Activated CD4-positive, alpha-beta T cell treated with anti-CD3 and anti-CD28 coated beads, Interleukin-2, amount 10 ng/mL, durations not matched to agents 7 days and 5 days (primary cell): ENCODE results near the gene ZNF638. TPM values are rescaled to one million over a fixed set of nuclear protein-coding genes. Genes with fewer than 3 reads are reported as not detected.

Experiments used
- CTCF ChIA-PET: fragments of 350-600 bp; sonication (Branson Sonifier 250); formaldehyde crosslinking; loops from one replicate; lab custom pipeline; 2021; ENCODE audit warnings: antibody characterized with exemption; lab: Charles Lee
- POLR2A ChIA-PET: fragments of 350-600 bp; sonication (Branson Sonifier 250); formaldehyde crosslinking; loops from one replicate; lab custom pipeline; 2021; ENCODE audit warnings: antibody characterized with exemption; lab: Charles Lee
- DNase-seq: peaks from one replicate; pipeline ENCODE4 v3.0.0-alpha.2; 2020
- H3K27ac Mint-ChIP-seq: one replicate; pipeline ENCODE4 v1.8.0; 2021; ENCODE audit warnings: mild to moderate bottlenecking, moderate library complexity, mixed read lengths
- H3K27me3 Mint-ChIP-seq: one replicate; pipeline ENCODE4 v1.8.0; 2021; ENCODE audit warnings: mixed read lengths
- H3K36me3 Mint-ChIP-seq: one replicate; pipeline ENCODE4 v1.8.0; 2021; ENCODE audit warnings: low read depth, mixed read lengths
- H3K4me1 Mint-ChIP-seq: one replicate; pipeline ENCODE4 v1.8.0; 2021; ENCODE audit warnings: mixed read lengths
- H3K4me3 Mint-ChIP-seq: one replicate; pipeline ENCODE4 v1.8.0; 2021; ENCODE audit warnings: mild to moderate bottlenecking, moderate library complexity, mixed read lengths
- H3K9me3 Mint-ChIP-seq: one replicate; pipeline ENCODE4 v1.8.0; 2021; ENCODE audit warnings: mixed read lengths
- total RNA-seq, 2 experiments: library from RNA; stranded (reverse); gene quantifications; one replicate each; pipeline ENCODE4 v1.2.3, GENCODE V29; 2021

ZNF638 gene
- total RNA-seq, 2 experiments from 2014 or later, result 87.6 to 101 TPM

DNA sequence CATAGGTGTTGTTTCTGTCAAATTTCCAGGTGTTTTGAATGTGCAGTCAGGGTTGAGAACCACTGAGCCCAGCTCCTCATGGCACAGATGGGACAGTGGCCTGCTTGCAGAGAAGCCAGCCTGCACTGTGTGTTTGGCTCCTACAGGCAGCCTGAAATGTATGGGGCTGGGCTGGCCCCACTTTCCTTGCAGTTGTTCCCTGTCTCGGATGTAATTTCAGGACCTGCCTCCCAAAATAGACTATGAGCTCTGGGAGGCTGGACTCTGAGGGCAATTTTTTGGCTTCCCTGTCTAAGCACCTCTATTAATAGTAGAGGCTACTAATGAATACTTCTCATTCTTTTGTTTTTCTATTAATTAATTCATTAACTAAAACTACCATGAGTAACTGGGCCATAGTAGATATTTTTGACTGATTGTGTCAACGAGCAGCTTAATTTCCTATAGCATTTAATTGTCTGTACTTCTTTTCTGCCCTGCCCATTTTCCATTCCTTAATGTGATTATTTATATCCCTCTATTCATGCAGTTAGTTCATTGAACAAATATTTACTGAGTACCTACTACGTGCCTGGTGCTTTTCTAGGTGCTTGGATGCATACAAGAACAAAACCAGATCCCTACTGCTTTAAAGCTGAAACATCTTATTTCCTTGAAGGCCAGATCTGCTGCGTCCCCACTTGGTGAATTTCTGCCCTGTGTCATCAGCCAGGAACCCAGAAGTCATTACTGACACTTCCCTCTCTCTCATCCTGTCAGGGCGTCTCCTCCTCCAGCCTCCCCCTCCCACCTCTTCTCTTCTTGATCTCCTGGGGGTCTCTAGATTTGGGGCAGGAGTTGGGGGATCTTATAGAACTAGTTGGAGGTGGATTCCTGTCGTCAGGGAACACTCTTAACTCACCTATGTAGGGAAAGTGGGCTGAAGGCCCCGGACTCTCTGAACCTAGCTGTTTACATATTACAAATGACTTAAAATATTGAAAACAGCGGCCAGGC, 138.1 kb downstream of the ZNF638 start:
- Mint-ChIP-seq H3K27ac (no peak overlapping the region), H3K9me3 (no peaks in the 10 kb centered on the region)
- CTCF ChIA-PET, result no interaction called here

DNA sequence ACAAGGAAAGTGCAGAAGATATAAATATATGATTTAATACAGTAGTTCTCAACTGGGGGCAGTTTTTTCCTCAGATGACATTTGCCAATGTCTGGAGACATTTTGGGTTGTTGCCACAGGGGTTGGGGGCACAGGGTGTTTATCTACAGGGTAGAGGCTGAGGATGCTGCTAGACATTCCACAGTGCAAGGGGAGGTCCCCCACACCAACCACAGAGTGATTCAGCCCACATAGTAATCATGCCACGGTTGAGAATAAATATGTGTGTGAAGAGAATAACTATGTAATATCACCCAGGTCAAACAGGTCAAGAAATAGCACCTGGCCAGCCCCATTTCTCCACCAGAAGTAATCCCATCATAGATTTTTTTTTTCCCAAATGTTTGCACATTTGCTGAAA, 139.7 kb downstream of the ZNF638 start:
- H3K9me3 Mint-ChIP-seq, result no peaks in the 10 kb centered on the region
- no peaks in the 10 kb centered on the region for H3K36me3 Mint-ChIP-seq
- POLR2A ChIA-PET, result no interaction called here
- no peak for DNase-seq
- CTCF ChIA-PET, result no interaction called here
- H3K4me1 Mint-ChIP-seq, result peaks cover 6% of the 10 kb centered on the region
- H3K27me3 Mint-ChIP-seq, result peaks cover 43% of the 10 kb centered on the region
- no peak overlapping the region for H3K4me3 Mint-ChIP-seq
- H3K27ac Mint-ChIP-seq, result no peak overlapping the region

More for the DNA sequence above, 138.1 kb downstream of the ZNF638 start:
- no peak overlapping the region for H3K4me3 Mint-ChIP-seq
- H3K36me3 Mint-ChIP-seq, result no peaks in the 10 kb centered on the region
- no peak for DNase-seq
- POLR2A ChIA-PET, result no interaction called here
- H3K4me1 Mint-ChIP-seq, result peaks cover 6% of the 10 kb centered on the region
- peaks cover 43% of the 10 kb centered on the region for H3K27me3 Mint-ChIP-seq

DNA sequence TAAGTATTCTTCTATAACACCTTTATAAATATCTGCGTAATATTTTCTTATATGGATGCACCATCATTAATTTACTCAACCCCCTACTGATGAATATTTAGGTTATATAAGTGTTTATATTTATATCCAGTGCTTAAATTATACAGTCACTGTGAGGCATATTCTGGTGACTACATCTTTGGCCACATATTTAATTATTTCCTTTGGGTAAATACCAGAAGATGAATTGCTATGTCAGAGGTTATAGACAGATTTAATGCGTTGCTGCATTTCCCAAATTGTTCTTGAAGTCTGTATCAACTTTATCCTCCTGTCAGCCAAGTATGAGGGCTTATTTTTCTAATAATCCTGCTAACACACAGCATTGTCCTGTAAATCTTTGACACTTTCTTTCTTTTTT, 140.4 kb downstream of the ZNF638 start:
- peaks cover 5% of the 10 kb centered on the region for H3K4me1 Mint-ChIP-seq
- POLR2A ChIA-PET, result no interaction called here
- H3K9me3 Mint-ChIP-seq, result no peaks in the 10 kb centered on the region
- CTCF ChIA-PET, result no interaction called here
- H3K36me3 Mint-ChIP-seq, result no peaks in the 10 kb centered on the region
- no peak for DNase-seq
- peaks cover 43% of the 10 kb centered on the region for H3K27me3 Mint-ChIP-seq
- H3K4me3 Mint-ChIP-seq, result no peak overlapping the region
- no peak overlapping the region for H3K27ac Mint-ChIP-seq

DNA sequence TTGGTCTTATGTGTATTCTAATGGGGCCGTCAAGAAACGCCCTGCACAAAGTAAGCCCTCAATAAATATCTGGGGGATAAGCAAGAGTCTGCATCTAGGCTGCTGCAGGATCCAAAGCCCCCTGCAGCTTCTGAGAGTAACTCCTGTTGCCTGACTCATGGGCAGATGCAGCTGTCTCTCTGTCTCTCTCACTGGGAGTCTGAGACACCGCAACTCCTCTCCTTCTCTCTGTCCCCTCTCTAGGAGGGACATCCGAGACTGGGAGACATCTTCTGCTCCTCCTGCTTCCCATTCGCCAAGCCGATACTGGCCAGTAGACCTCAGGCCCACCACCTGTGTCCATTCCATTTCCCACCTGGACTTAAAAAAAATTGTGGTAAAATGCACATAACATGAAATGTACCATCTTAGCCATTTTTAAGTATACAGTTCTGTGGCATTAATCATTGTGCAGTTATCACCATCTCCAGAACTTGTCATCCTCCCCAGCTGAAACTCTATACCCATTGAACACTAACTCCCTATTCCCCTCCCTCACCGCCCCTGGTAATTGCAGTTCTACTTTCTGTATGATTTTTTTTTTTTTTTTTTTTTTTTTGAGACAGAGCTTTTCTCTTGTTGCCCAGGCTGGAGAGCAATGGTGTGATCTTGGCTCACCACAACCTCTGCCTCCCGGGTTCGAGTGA, 141.9 kb downstream of the ZNF638 start:
- POLR2A ChIA-PET, result no interaction called here
- H3K27me3 Mint-ChIP-seq, result peaks cover 34% of the 10 kb centered on the region
- H3K4me1 Mint-ChIP-seq, result no peaks in the 10 kb centered on the region
- no peak overlapping the region for H3K27ac Mint-ChIP-seq
- no peaks in the 10 kb centered on the region for H3K36me3 Mint-ChIP-seq
- H3K9me3 Mint-ChIP-seq, result no peaks in the 10 kb centered on the region
- no peak overlapping the region for H3K4me3 Mint-ChIP-seq
- CTCF ChIA-PET, result interaction anchor here (0.7 kb wide), 1 partner anchor 235 kb away, joined by 3 read pairs; no protein-coding TSS in a partner anchor
- DNase-seq, result no peak

DNA sequence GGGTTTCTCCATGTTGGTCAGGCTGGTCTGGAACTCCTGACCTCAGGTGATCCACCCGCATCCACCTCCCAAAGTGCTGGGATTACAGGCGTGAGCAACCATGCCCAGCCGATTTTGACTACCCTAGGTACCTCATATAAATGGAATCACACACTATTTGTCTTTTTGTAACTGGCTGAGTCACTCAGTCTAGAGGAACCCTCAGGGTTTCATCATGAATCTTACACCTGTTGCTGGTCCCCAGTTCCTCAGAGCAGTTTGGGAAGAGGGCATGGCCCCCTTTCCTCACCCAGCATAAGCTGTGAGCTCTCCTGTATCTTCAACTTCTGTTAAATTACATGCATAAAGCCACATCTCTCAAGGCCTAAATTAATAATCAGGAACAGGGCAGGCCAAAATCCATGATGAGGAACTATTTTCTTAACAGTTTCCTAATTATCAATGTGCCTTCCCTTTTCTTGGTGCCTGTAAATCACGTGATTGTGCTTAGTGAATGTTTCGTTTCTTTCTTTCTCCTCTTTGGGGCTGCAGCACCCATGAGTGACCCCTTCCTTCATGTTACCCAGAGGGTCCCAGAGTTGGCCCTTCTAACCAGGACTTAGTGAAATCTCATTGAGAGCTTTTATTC, 142.6 kb downstream of the ZNF638 start:
- no peaks in the 10 kb centered on the region for H3K36me3 Mint-ChIP-seq
- no peaks in the 10 kb centered on the region for H3K4me1 Mint-ChIP-seq
- H3K9me3 Mint-ChIP-seq, result no peaks in the 10 kb centered on the region
- ChIA-PET CTCF (no interaction called here), POLR2A (no interaction called here)
- H3K27ac Mint-ChIP-seq, result no peak overlapping the region
- DNase-seq, result no peak
- peaks cover 26% of the 10 kb centered on the region for H3K27me3 Mint-ChIP-seq
- no peak overlapping the region for H3K4me3 Mint-ChIP-seq

DNA sequence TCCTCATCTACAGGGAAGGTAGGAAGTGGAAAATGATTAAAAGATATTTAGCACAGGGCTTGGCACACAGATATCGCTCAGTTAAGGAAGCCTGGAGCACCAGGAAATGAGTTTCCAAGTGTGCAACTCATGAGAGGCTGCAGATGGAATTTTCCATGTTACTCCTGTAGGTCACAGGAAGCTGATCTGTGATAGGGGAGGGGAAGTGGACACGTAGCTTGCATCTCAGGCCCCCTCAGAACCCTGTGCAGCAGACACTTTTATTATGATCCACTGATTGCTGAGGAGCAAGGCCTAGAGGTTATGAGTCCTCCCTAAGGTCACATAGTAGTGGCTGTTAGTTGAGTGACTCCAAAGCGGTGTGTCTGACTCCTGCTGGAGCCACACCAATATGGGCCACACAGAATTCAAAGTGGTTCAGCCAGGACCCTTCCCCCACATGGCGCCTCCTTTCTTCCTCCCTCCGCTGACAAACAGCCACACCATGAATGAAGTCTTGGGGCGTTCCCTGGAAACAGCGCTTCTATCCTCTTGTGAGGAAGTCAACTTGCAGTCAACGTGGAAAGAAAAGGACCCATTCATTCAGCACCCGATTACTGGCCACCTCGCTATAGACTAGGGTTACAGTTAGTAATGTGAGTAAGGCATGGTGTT, 143.3 kb downstream of the ZNF638 start:
- CTCF ChIA-PET, result no interaction called here
- Mint-ChIP-seq H3K4me3 (no peak overlapping the region), H3K27ac (no peak overlapping the region), H3K4me1 (no peaks in the 10 kb centered on the region), H3K9me3 (no peaks in the 10 kb centered on the region), H3K36me3 (no peaks in the 10 kb centered on the region), H3K27me3 (peaks cover 20% of the 10 kb centered on the region)
- no peak for DNase-seq
- POLR2A ChIA-PET, result no interaction called here

DNA sequence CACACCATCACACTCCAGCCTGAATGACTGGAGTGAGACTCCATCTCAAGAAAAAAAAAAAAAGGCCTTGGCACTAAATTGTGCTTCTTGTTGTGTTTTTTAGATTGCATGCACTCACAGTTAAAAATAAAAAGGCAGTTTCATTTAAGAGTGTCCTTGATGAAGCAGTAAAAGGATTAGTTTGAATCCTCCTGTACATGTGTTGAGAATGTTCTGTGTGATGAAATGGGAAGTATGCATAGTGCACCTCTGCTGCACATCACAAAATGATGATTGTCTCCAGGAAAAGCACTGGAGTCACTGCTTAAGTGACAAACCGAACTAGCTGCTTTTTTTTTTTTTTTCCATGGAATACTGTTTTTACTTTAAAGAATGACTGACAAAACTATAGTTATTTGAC, 144.9 kb downstream of the ZNF638 start:
- no peak overlapping the region for H3K27ac Mint-ChIP-seq
- no peaks in the 10 kb centered on the region for H3K36me3 Mint-ChIP-seq
- H3K4me3 Mint-ChIP-seq, result no peak overlapping the region
- H3K27me3 Mint-ChIP-seq, result peaks cover 15% of the 10 kb centered on the region
- no peaks in the 10 kb centered on the region for H3K4me1 Mint-ChIP-seq
- ChIA-PET POLR2A (no interaction called here), CTCF (interaction anchor here (0.7 kb wide), 1 partner anchor 102 kb away, joined by 4 read pairs; no protein-coding TSS in a partner anchor)
- no peak for DNase-seq
- H3K9me3 Mint-ChIP-seq, result no peaks in the 10 kb centered on the region

DNA sequence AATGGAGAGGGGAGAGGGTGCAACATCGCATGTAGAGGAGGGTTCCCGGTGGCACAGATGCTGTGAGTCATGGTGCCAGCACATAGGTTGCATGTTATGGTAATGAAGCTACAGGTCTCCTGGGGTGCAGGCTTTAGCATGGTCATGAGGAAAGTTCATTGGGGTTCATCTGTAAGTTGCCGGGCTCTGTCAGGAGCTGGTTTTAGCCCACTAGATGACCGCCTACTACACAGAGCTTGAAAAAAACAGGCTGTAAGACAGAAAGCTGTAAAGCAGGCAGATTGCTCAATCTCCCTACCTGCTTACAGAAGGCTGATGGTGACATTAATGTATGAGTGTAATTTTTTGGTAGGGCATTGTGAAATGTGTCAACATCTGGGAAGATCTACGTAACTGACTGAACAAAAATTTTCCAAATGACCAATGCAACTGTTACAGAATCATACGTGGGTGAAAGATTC, 145.7 kb downstream of the ZNF638 start:
- Mint-ChIP-seq H3K4me1 (no peaks in the 10 kb centered on the region), H3K27ac (no peak overlapping the region), H3K4me3 (no peak overlapping the region), H3K9me3 (no peaks in the 10 kb centered on the region), H3K27me3 (peaks cover 15% of the 10 kb centered on the region), H3K36me3 (no peaks in the 10 kb centered on the region)
- ChIA-PET CTCF (no interaction called here), POLR2A (no interaction called here)
- no peak for DNase-seq

DNA sequence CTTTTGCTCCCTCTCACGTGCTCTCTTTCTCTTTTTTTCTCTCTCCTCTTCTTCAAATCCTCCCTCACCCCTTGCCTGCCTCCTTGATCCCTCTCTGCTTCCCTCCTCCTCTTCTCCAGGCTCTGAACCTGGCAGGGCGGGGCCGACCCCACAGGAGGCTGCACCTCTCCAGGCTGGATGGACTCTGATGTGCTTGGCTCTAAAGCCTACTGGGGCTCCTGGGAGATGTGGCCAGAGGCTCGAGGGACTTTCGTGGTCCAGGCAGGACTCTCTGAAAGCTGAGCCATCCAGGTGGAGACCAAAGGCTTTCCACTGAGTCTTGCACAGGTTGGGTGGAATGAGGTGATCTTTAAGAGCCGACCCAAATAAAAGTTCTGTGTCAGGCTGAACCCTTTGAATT, 147.2 kb downstream of the ZNF638 start:
- H3K27ac Mint-ChIP-seq, result no peak overlapping the region
- POLR2A ChIA-PET, result no interaction called here
- DNase-seq, result no peak
- CTCF ChIA-PET, result no interaction called here
- no peak overlapping the region for H3K4me3 Mint-ChIP-seq
- no peaks in the 10 kb centered on the region for H3K4me1 Mint-ChIP-seq
- H3K9me3 Mint-ChIP-seq, result no peaks in the 10 kb centered on the region
- no peaks in the 10 kb centered on the region for H3K36me3 Mint-ChIP-seq
- peaks cover 9% of the 10 kb centered on the region for H3K27me3 Mint-ChIP-seq

DNA sequence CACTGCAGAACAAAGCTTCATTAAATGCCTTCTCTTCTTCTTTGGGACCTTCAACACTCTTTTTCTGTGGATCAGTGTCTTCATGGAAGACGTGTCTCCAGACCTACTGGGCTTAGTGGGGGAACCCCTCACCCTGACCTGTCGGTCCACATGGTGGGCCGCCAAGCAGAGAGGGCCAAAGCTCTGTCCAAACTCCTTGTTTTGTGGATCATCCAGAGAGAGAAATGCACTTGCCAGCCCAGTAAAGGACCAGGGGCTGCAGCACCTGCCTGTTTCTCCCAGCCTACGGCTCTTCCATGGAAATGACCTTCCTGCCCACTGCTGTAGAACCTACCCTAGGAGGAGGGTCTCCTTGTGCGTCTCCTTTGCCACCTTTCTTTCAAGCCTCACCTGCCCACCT, 147.7 kb downstream of the ZNF638 start:
- Mint-ChIP-seq H3K4me1 (no peaks in the 10 kb centered on the region), H3K27me3 (peaks cover 9% of the 10 kb centered on the region), H3K9me3 (no peaks in the 10 kb centered on the region), H3K36me3 (no peaks in the 10 kb centered on the region), H3K27ac (no peak overlapping the region), H3K4me3 (no peak overlapping the region)
- no peak for DNase-seq
- CTCF ChIA-PET, result no interaction called here
- POLR2A ChIA-PET, result no interaction called here

DNA sequence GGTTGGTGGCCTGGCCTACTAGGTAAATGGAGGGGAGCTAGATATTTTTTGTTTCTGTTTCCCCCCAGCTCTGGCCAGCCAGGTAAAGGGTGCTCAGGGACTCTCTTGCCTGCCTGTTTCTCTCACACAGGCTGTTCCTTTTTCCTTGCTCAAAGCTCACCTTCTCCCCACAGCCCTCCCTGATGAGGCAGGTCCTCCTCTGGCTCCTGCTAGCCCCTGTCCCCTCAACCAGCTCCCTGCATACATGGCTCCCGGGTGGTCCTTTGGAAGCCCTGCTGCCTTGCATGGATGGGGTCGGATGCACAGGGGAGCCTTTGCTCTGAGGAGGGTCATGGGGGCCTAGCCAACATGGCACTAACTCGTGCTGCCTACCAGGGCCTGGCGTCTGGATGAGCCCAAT, 149.5 kb downstream of the ZNF638 start:
- CTCF ChIA-PET, result interaction anchor here (1.1 kb wide), 1 partner anchor 19 kb away, joined by 5 read pairs; no protein-coding TSS in a partner anchor
- H3K4me3 Mint-ChIP-seq, result no peak overlapping the region
- DNase-seq, result no peak
- no peaks in the 10 kb centered on the region for H3K36me3 Mint-ChIP-seq
- H3K9me3 Mint-ChIP-seq, result no peaks in the 10 kb centered on the region
- no peak overlapping the region for H3K27ac Mint-ChIP-seq
- H3K27me3 Mint-ChIP-seq, result peaks cover 9% of the 10 kb centered on the region
- no peaks in the 10 kb centered on the region for H3K4me1 Mint-ChIP-seq
- POLR2A ChIA-PET, result no interaction called here

DNA sequence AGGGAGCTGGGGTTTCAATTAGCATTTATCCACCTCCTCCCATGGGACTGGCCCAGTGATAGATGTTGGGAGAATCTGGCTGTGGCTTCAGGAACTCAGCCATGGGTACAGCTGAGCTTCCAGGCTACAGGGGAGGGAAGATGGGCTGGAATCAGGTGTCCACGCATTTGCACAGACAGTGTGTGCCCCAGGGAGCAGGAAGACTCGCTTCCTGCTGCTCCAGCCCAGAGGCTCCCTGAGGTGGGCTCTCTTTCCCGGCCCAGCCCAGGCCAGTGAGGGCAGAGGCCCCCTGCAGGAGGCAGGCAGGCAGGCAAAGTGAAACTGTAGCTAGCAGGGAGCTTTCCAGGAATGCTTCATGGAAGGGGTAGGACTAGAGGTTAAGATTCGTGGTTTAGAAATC, 150.5 kb downstream of the ZNF638 start:
- H3K36me3 Mint-ChIP-seq, result no peaks in the 10 kb centered on the region
- H3K27me3 Mint-ChIP-seq, result peaks cover 5% of the 10 kb centered on the region
- H3K27ac Mint-ChIP-seq, result no peak overlapping the region
- POLR2A ChIA-PET, result no interaction called here
- DNase-seq, result no peak
- CTCF ChIA-PET, result no interaction called here
- no peak overlapping the region for H3K4me3 Mint-ChIP-seq
- no peaks in the 10 kb centered on the region for H3K4me1 Mint-ChIP-seq
- no peaks in the 10 kb centered on the region for H3K9me3 Mint-ChIP-seq
